ENCODE data around the gene SLC26A9. TPM values are rescaled to one million over a fixed set of nuclear protein-coding genes. Genes with fewer than 3 reads are reported as not detected.

Gene SLC26A9
- total RNA-seq, 1 experiment from 2014 or later = 0.15 TPM

- Mint-ChIP-seq H3K27ac (no peak overlapping the region), H3K4me3 (no peak overlapping the region), H3K36me3 (no peaks in the 10 kb centered on the region), H3K9me3 (no peaks in the 10 kb centered on the region), H3K4me1 (peaks cover 15% of the 10 kb centered on the region), H3K27me3 (ENCODE audit: low read depth) (peaks cover under 1% of the 10 kb centered on the region)
- ATAC-seq = no peak
- no peak for TF ChIP-seq ZNF219 (CRISPR knock-in tag; IDR thresholded peaks at IDR 0.05; ENCODE audit: borderline replicate concordance)
- TF ChIP-seq USF1 (CRISPR knock-in tag; IDR thresholded peaks at IDR 0.05) = no peak
- TF ChIP-seq, protein P1, sequence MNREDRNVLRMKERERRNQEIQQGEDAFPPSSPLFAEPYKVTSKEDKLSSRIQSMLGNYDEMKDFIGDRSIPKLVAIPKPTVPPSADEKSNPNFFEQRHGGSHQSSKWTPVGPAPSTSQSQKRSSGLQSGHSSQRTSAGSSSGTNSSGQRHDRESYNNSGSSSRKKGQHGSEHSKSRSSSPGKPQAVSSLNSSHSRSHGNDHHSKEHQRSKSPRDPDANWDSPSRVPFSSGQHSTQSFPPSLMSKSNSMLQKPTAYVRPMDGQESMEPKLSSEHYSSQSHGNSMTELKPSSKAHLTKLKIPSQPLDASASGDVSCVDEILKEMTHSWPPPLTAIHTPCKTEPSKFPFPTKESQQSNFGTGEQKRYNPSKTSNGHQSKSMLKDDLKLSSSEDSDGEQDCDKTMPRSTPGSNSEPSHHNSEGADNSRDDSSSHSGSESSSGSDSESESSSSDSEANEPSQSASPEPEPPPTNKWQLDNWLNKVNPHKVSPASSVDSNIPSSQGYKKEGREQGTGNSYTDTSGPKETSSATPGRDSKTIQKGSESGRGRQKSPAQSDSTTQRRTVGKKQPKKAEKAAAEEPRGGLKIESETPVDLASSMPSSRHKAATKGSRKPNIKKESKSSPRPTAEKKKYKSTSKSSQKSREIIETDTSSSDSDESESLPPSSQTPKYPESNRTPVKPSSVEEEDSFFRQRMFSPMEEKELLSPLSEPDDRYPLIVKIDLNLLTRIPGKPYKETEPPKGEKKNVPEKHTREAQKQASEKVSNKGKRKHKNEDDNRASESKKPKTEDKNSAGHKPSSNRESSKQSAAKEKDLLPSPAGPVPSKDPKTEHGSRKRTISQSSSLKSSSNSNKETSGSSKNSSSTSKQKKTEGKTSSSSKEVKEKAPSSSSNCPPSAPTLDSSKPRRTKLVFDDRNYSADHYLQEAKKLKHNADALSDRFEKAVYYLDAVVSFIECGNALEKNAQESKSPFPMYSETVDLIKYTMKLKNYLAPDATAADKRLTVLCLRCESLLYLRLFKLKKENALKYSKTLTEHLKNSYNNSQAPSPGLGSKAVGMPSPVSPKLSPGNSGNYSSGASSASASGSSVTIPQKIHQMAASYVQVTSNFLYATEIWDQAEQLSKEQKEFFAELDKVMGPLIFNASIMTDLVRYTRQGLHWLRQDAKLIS (CRISPR knock-in tag; IDR thresholded peaks at IDR 0.05; ENCODE audit: borderline replicate concordance) = no peak
- ChIA-PET CTCF (interaction anchor here (0.7 to 1.4 kb wide), 2 partner anchors 14 to 72 kb away, joined by 3 to 7 read pairs; no protein-coding TSS in a partner anchor), POLR2A (no interaction called here)
- DNase-seq (ENCODE audit: low spot score) = no peak
Measured at GRCh38 chr1:205991237-205991636, 48.0 kb upstream of the SLC26A9 start.

DNA sequence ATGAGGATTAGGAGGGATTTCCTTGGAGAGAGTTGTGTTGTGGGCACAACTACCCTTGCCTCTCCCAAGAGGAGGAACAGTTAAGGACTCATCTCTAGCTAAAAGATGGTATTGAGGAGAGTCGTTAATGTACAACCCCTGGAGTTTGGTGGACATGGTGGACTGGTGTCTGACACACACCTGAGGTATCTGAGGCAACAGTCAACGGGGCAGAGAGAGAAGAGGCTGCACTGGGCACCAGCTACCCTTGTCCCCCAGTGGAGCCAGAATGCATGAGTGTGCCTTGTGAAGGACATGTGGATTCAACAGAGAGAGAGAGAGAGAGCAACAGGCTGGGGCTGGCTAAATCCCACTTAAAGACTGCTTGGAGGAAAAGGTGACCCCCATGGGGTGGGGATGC, 47.0 kb upstream of the SLC26A9 start:
- no peaks in the 10 kb centered on the region for H3K36me3 Mint-ChIP-seq
- H3K27ac Mint-ChIP-seq = no peak overlapping the region
- no peaks in the 10 kb centered on the region; the same call in 1 of the 2 replicates for H3K27me3 Mint-ChIP-seq (ENCODE audit: low read depth)
- CTCF ChIA-PET = interaction anchor here (0.8 to 1.3 kb wide), 5 partner anchors 8 to 112 kb away, joined by 3 to 7 read pairs (median 4); no protein-coding TSS in a partner anchor
- POLR2A ChIA-PET = no interaction called here
- no peak overlapping the region for H3K4me3 Mint-ChIP-seq
- ATAC-seq = no peak
- H3K9me3 Mint-ChIP-seq = no peaks in the 10 kb centered on the region
- H3K4me1 Mint-ChIP-seq = peaks cover 9% of the 10 kb centered on the region
- no peak for DNase-seq (ENCODE audit: low spot score)
- TF ChIP-seq, protein P2, sequence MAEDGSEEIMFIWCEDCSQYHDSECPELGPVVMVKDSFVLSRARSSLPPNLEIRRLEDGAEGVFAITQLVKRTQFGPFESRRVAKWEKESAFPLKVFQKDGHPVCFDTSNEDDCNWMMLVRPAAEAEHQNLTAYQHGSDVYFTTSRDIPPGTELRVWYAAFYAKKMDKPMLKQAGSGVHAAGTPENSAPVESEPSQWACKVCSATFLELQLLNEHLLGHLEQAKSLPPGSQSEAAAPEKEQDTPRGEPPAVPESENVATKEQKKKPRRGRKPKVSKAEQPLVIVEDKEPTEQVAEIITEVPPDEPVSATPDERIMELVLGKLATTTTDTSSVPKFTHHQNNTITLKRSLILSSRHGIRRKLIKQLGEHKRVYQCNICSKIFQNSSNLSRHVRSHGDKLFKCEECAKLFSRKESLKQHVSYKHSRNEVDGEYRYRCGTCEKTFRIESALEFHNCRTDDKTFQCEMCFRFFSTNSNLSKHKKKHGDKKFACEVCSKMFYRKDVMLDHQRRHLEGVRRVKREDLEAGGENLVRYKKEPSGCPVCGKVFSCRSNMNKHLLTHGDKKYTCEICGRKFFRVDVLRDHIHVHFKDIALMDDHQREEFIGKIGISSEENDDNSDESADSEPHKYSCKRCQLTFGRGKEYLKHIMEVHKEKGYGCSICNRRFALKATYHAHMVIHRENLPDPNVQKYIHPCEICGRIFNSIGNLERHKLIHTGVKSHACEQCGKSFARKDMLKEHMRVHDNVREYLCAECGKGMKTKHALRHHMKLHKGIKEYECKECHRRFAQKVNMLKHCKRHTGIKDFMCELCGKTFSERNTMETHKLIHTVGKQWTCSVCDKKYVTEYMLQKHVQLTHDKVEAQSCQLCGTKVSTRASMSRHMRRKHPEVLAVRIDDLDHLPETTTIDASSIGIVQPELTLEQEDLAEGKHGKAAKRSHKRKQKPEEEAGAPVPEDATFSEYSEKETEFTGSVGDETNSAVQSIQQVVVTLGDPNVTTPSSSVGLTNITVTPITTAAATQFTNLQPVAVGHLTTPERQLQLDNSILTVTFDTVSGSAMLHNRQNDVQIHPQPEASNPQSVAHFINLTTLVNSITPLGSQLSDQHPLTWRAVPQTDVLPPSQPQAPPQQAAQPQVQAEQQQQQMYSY (CRISPR knock-in tag; IDR thresholded peaks at IDR 0.05) = no peak
- TF ChIP-seq NFATC4 (CRISPR knock-in tag; IDR thresholded peaks at IDR 0.05) (no peak), NFYB (CRISPR knock-in tag; conservative IDR thresholded peaks at IDR 0.05; ENCODE audit: low read depth) (no peak), ZNF138 (CRISPR knock-in tag; conservative IDR thresholded peaks at IDR 0.05) (no peak), NR2C2 (CRISPR knock-in tag; IDR thresholded peaks at IDR 0.05) (no peak), SMAD3 (CRISPR knock-in tag; IDR thresholded peaks at IDR 0.05; ENCODE audit: borderline replicate concordance) (no peak), FOXJ3 (CRISPR knock-in tag; IDR thresholded peaks at IDR 0.05; ENCODE audit: borderline replicate concordance) (no peak), FOXP1 (CRISPR knock-in tag; IDR thresholded peaks at IDR 0.05; ENCODE audit: borderline replicate concordance) (no peak), CBFB (CRISPR knock-in tag; IDR thresholded peaks at IDR 0.05; ENCODE audit: low read depth) (no peak), ZNF671 (CRISPR knock-in tag; IDR thresholded peaks at IDR 0.05) (no peak), ELF4 (CRISPR knock-in tag; IDR thresholded peaks at IDR 0.05; ENCODE audit: low read depth) (no peak), ZNF263 (CRISPR knock-in tag; IDR thresholded peaks at IDR 0.05; ENCODE audit: low read depth) (no peak), NFE2L1 (CRISPR knock-in tag; IDR thresholded peaks at IDR 0.05) (no peak), TEAD1 (CRISPR knock-in tag; IDR thresholded peaks at IDR 0.05) (no peak), GTF2I (CRISPR knock-in tag; conservative IDR thresholded peaks at IDR 0.05) (no peak), ATF2 (CRISPR knock-in tag; IDR thresholded peaks at IDR 0.05; ENCODE audit: borderline replicate concordance, low read depth) (no peak)
- TF ChIP-seq, protein P1 (CRISPR knock-in tag; IDR thresholded peaks at IDR 0.05; ENCODE audit: borderline replicate concordance) = no peak
